ENCODE results near the gene NDOR1.

NDOR1 gene

GRCh38 chr9:137217276-137218211, 12.0 kb downstream of the NDOR1 start:
- peak; percentile 30 for TF ChIP-seq CTCF (IDR thresholded peaks at IDR 0.05; ENCODE audit: control insufficient read depth, extremely low read depth, insufficient read depth)
- peak overlapping the region; percentile 73 for H3K4me3 ChIP-seq (ENCODE audit: low read depth, low read length)
- DNase-seq (ENCODE audit: low read depth) = peak; percentile 90

- no peak for TF ChIP-seq CTCF (IDR thresholded peaks at IDR 0.05; ENCODE audit: control insufficient read depth, extremely low read depth, insufficient read depth)
- DNase-seq (ENCODE audit: low read depth) = no peak
- peak overlapping the region; percentile 73 for H3K4me3 ChIP-seq (ENCODE audit: low read depth, low read length)
Measured at GRCh38 chr9:137218212-137218753, 12.8 kb downstream of the NDOR1 start.

- DNase-seq (ENCODE audit: low read depth) = no peak
- peak overlapping the region; percentile 73 for H3K4me3 ChIP-seq (ENCODE audit: low read depth, low read length)
- TF ChIP-seq CTCF (IDR thresholded peaks at IDR 0.05; ENCODE audit: control insufficient read depth, extremely low read depth, insufficient read depth) = no peak
Measured at GRCh38 chr9:137218754-137219271, 13.3 kb downstream of the NDOR1 start.

GRCh38 chr9:137219757-137220316, 14.3 kb downstream of the NDOR1 start:
- no peak overlapping the region for H3K4me3 ChIP-seq (ENCODE audit: low read depth, low read length)
- no peak for DNase-seq (ENCODE audit: low read depth)
- no peak for TF ChIP-seq CTCF (IDR thresholded peaks at IDR 0.05; ENCODE audit: control insufficient read depth, extremely low read depth, insufficient read depth)

- no peak for DNase-seq (ENCODE audit: low read depth)
- no peak overlapping the region for H3K4me3 ChIP-seq (ENCODE audit: low read depth, low read length)
- TF ChIP-seq CTCF (IDR thresholded peaks at IDR 0.05; ENCODE audit: control insufficient read depth, extremely low read depth, insufficient read depth) = no peak
Measured at GRCh38 chr9:137220317-137221094, 15.0 kb downstream of the NDOR1 start.

- DNase-seq (ENCODE audit: low read depth) = no peak
- H3K4me3 ChIP-seq (ENCODE audit: low read depth, low read length) = peak overlapping the region; percentile 50
- no peak for TF ChIP-seq CTCF (IDR thresholded peaks at IDR 0.05; ENCODE audit: control insufficient read depth, extremely low read depth, insufficient read depth)
Measured at GRCh38 chr9:137221095-137221505, 15.6 kb downstream of the NDOR1 start.

All from LNCaP clone FGC (cell line).